T47D (cell line): ENCODE measurements around the gene RAPGEF4.

Experiments
- DNase-seq, 2 experiments: peaks; one replicate each; pipeline versions ENCODE4 v3.0.0 to v3.0.0-alpha.2; 2011 to 2012; ENCODE audit warnings: low read depth in 1 of 2, low spot score in 1 of 2
- JUND ChIP-seq: IDR thresholded peaks from 2 replicates; pipeline ENCODE4 v1.6.1; 2012; ENCODE audit warnings: low read depth
- in situ Hi-C: cut with HindIII; loops from 2 replicates; pipeline ENCODE4 v1.10.0; 2016; ENCODE audit warnings: low sequenced_read_pairs, low pct_unique_long_range_greater_than_20kb

The RAPGEF4 gene

DNA sequence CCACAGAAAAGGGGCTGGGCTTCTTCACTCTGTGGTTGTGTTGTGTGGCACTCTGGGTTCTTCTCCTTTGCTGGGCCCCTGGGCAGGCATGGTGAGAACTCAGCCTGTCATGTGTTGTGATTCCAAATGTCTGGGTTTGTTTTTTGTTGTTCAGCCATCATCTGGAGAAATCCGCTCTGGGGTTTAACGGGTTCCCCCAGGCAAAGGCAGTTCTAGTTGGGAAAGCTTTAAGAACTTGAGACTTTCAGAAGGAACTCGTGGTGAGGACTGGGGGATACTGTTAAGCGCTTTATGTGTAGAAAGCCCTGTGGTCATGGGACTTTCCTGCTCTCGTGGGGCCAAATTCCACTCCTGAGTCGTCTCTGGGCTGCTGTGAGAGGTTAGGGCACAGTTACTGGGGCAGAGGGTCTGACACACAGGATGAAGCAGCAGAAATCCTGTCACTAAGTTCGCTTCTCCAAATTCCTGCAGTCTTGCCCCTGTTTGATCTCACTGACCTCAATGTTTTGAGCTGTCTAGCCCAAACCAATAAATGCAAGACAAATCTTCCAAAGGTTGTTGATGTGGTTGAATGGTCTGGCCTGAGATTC, 87.7 kb downstream of the RAPGEF4 start:
- in situ Hi-C loops, result no loop called here
- no peak for DNase-seq
- no peak for TF ChIP-seq JUND

DNA sequence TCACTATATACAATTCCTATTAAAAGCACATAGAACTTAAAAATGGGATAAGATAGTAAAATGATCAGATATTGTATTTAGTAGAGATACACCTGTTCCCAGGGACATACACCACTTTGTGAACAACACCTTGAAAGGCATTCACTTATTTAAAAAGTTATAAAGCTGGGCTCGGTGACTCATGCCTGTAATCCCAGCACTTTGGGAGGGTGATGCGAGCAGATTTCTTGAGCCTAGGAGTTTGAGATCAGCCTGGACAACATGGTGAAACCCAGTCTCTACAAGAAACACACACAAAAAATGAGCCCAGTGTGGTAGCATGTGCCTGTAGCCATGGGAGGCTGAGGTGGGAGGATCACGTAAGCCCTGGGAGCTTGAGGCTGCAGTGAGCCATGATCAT, 90.9 kb downstream of the RAPGEF4 start:
- in situ Hi-C loops, result no loop called here
- no peak for TF ChIP-seq JUND
- no peak for DNase-seq

DNA sequence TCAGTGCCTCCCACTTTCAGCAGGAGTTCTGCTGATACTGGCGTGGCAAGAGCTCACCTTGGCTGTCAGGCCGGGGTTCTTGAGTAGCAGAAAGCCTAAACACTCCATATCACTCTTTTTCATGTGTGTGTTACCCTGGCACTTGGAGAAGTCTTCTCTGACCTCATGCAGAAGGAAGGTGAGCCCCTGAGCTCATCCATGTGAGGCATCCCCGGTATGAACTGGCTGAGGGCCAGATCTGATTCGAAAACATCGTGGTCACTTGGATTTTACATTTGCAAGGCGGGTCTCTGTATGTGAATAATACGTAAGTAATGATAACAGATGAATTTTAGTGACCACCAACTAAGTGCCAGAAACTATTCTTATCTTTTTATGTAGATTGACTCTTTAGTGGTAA, 93.6 kb downstream of the RAPGEF4 start:
- in situ Hi-C loops, result no loop called here
- DNase-seq, result peak in 1 of 2 experiments; percentile 9
- TF ChIP-seq JUND, result no peak

DNA sequence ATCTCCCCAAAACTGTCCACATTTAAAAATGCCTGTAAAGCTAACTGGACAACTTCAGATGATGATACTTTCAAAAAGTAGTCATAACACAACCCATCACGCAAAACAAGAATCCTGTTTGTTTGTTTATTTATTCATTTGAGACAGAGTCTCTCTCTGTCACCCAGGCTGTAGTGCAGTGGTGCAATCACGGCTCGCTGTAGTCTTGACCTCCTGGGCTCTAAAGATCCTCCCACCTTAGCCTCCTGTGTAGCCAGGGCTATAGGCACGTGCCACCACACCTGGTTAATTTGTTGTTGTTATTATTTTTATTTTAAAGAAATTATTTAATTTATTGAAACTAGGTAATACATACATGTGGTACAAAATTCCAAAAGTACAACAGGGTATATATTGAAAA, 94.8 kb downstream of the RAPGEF4 start:
- DNase-seq, result no peak
- TF ChIP-seq JUND, result no peak
- in situ Hi-C loops, result no loop called here

GRCh38 chr2:172833898-172834297, 98.3 kb downstream of the RAPGEF4 start:
- DNase-seq, result no peak
- in situ Hi-C loops, result no loop called here
- TF ChIP-seq JUND, result no peak

DNA sequence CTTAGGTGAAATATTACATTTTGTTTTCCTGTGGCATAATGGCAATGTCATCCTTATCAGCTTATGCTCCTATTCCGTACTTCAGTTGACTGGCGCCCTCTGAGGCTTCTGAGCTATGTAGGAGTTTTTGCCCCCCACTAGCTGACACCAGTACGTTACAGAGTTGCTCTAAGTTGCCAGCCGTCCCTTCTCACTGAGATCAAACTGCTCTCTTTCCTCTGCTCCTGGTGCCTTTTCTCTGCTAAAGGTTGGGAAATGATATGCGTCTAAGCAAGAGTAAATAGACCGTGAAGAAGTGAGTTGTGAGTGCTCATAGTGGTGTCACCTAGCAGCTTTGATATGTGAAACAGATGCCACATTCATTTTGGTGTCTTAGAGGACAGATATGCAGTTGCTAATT, 99.2 kb downstream of the RAPGEF4 start:
- DNase-seq, result no peak
- in situ Hi-C loops, result no loop called here
- no peak for TF ChIP-seq JUND

DNA sequence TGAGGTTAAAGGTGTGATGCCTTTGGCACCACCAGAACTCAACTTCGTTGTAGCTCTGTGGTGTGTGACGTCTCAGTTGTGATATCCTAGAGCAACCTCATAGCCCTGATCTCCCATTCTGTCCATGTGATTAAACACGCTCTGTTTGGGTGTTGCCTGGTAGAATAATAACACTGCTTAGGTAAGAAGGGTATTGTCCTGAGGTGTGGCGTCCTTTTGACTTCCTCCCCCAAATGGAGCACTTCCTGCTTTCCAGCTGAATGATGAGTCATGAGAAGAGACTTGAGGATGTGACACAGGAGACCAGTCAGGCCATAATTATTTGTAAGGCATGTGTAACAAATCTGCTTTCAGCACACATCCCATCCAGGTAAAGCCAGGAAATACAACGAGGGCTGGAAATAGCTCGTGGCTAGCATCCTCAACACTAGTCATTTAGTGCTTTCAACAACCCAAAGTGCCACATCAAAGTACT, 100.7 kb downstream of the RAPGEF4 start:
- DNase-seq, result peak in 1 of 2 experiments; percentile 2

DNA sequence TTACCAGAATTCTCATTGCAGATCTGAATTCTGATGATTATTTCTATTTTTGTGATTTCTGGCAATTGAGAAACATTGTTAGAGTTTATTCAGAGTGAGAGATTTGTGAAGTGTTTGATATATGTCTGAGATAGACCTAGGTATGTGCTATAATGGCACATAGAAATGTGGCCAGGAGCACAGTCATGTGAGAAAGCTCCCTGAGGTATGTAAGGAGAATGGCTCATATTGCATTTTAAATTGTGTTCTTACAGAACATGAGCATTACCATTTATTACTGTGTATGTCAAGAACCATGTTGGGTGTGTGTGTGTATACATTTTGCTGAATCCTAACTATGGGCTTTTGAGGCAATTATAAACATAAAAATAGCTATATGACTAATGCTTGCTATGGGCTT, 101.2 kb downstream of the RAPGEF4 start:
- no peak for TF ChIP-seq JUND
- in situ Hi-C loops, result no loop called here
- DNase-seq, result no peak

More for the DNA sequence above, 100.7 kb downstream of the RAPGEF4 start:
- no peak for TF ChIP-seq JUND
- in situ Hi-C loops, result no loop called here

DNA sequence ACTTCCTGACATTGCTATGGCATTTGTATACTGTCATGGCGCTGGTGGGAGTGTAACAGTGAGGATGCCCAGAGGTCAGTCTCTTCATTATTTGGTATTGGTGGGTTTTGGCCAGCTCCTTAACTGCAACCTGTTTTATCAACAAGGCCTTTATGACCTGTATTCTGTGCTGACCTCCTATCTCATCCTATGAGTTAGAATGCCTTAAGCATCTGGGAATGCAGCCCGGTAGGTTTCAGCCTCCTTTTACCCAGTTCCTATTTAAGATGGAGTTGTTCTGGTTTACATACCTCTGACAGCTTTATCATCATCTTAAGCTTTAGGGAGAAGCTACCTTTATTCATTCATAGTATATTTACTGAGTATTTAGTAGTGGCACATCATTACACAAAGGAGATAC, 103.8 kb downstream of the RAPGEF4 start:
- in situ Hi-C loops, result no loop called here
- DNase-seq, result no peak
- no peak for TF ChIP-seq JUND

DNA sequence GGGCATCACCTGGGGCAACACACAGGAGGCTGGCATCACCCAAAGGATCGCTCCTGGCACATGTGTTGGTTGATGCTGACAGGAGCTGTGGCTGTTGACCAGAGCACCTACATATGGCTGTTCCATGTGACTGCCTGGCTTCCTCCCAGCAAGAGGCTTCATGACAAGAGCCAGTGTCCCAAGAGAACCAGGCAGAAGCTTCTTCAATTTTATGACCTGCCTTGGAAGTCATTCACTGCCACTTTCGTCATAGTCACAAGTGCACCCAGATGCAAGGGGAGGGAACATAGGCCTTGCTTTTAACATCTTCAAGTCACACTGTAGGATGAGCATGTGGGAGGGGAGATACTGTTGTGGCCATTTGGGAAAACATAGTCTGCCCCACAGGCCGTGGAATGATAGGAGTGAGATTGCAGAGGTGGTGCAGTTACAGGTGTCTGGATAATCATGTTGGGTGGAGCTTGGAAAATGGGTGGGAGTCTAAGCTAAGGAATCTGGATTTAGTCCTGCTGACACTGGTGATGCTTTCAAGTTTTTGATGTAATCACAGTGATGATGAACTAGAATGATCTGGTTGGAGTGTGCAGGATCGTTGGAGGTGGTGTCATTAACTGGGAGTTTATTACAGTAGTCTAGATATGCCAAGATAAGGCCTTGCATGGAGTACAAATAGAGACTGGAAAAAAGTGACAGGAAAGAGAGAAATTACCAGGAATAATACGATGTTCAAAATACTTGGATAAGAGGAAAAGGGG, 107.0 kb downstream of the RAPGEF4 start:
- in situ Hi-C loops, result no loop called here
- no peak for TF ChIP-seq JUND
- DNase-seq, result no peak

GRCh38 chr2:172843266-172843582, 107.6 kb downstream of the RAPGEF4 start:
- no peak for TF ChIP-seq JUND
- no peak for DNase-seq
- in situ Hi-C loops, result no loop called here

DNA sequence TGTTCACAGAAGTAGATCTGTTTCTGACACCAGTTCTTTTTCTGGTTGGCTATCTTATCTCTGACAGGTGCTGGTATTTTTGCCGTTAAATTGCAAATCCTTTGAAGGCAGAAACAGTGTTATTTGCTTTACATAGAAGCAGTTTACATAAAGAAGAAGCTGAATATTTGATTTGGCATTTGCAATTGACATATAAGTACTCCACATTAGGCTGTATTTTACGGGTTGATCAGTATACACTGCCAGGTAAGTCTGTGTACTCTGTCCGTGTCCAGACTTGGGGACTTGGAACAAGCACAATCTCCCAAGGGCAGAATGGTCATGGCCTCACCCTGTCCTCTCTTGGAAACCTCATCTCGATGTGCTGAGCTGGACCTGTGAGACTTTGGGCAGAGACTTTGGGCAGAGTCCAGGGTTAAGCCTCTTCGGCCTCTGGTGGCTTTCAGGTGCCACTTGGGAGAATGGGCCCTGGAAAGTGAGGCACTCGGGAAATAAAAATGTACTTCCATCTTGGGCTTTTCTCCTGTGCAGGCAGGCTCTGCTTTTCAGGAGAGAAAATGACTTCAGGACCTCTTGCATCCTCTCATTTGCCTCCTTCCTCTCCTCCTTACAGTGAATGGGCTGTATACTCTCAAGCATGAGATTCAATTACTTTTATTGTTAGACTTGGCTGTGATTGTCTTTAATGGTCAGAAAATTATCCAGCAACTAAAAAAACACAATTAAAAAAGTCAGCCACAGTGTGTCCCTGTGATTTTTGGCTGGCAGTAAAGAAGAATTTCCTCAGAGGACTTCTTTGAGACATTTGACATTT, 108.5 kb downstream of the RAPGEF4 start:
- in situ Hi-C loops, result no loop called here
- TF ChIP-seq JUND, result no peak
- no peak for DNase-seq

GRCh38 chr2:172845028-172845630, 109.5 kb downstream of the RAPGEF4 start:
- TF ChIP-seq JUND, result no peak
- in situ Hi-C loops, result no loop called here
- no peak for DNase-seq
